GM12891 (cell line): ENCODE results near the gene CARD18.

Source experiments
- POLR2A ChIP-seq: IDR thresholded peaks from 2 replicates; pipeline ENCODE4 v1.6.1; 2011; ENCODE audit warnings: low read depth, low read length, control low read depth
- POLR2AphosphoS5 ChIP-seq: IDR thresholded peaks from 2 replicates; pipeline ENCODE4 v1.6.1; 2011; ENCODE audit warnings: low read depth, low read length, control low read depth

- TF ChIP-seq POLR2A (no peak), POLR2AphosphoS5 (no peak)
Measured at GRCh38 chr11:105183987-105184386, 44.4 kb upstream of the CARD18 start.
